H9 (cell line): ENCODE data around the gene ANGEL1. TPM values are rescaled to one million over a fixed set of nuclear protein-coding genes. Genes with fewer than 3 reads are reported as not detected.

ENCODE experiments used
- DNase-seq: peaks from one replicate; pipeline ENCODE4 v3.0.0-alpha.2; 2017
- H2AFZ ChIP-seq: one replicate; pipeline ENCODE4 v1.6.1; 2013; ENCODE audit warnings: mild to moderate bottlenecking, low read length, control low read depth, moderate library complexity
- H2AK5ac ChIP-seq: 2 replicates; pipeline ENCODE4 v1.6.1; 2013; ENCODE audit warnings: low read length, control low read depth, mixed read lengths; ENCODE audit not compliant: insufficient read length
- H2BK120ac ChIP-seq: one replicate; pipeline ENCODE4 v1.6.1; 2013; ENCODE audit warnings: low read depth, mild to moderate bottlenecking, low read length, control low read depth, inconsistent platforms; ENCODE audit not compliant: poor library complexity, severe bottlenecking
- H2BK12ac ChIP-seq: 2 replicates; pipeline ENCODE4 v1.6.1; 2013; ENCODE audit warnings: low read length, control low read depth, mixed read lengths, low read depth; ENCODE audit not compliant: insufficient read length
- H2BK15ac ChIP-seq: 2 replicates; pipeline ENCODE4 v1.6.1; 2013; ENCODE audit warnings: low read depth, low read length, control low read depth
- H2BK20ac ChIP-seq: one replicate; pipeline ENCODE4 v1.6.1; 2013; ENCODE audit warnings: low read depth, mild to moderate bottlenecking, low read length, control low read depth, inconsistent platforms; ENCODE audit not compliant: poor library complexity, severe bottlenecking
- H2BK5ac ChIP-seq: 2 replicates; pipeline ENCODE4 v1.6.1; 2013; ENCODE audit warnings: low read length, control low read depth, mixed read lengths; ENCODE audit not compliant: insufficient read length
- H3K14ac ChIP-seq: 2 replicates; pipeline ENCODE4 v1.6.1; 2013; ENCODE audit warnings: low read length, control low read depth; ENCODE audit not compliant: insufficient read depth
- H3K18ac ChIP-seq: 2 replicates; pipeline ENCODE4 v1.6.1; 2013; ENCODE audit warnings: low read depth, mild to moderate bottlenecking, mixed read lengths, low read length, control low read depth; ENCODE audit not compliant: insufficient read length
- H3K23ac ChIP-seq: 2 replicates; pipeline ENCODE4 v1.6.1; 2013; ENCODE audit warnings: low read length, control low read depth, mixed read lengths, low read depth; ENCODE audit not compliant: insufficient read length
- H3K23me2 ChIP-seq: 2 replicates; pipeline ENCODE4 v1.6.1; 2013; ENCODE audit warnings: low read depth, mild to moderate bottlenecking, mixed read lengths, low read length, control low read depth; ENCODE audit not compliant: insufficient read length, poor library complexity, severe bottlenecking
- H3K27ac ChIP-seq: 2 replicates; pipeline ENCODE4 v1.5.1; 2013; ENCODE audit warnings: low read length, control low read depth, mixed read lengths, low read depth; ENCODE audit not compliant: insufficient read length
- H3K27me3 ChIP-seq: 2 replicates; pipeline ENCODE4 v1.6.1; 2013; ENCODE audit warnings: low read length, control low read depth, inconsistent platforms; ENCODE audit not compliant: insufficient read depth
- H3K4ac ChIP-seq: 2 replicates; pipeline ENCODE4 v1.6.1; 2013; ENCODE audit warnings: low read depth, mild to moderate bottlenecking, control low read depth, inconsistent platforms, low read length, moderate library complexity
- H3K4me1 ChIP-seq: 2 replicates; pipeline ENCODE4 v1.6.1; 2013; ENCODE audit warnings: low read length, control low read depth, inconsistent platforms; ENCODE audit not compliant: insufficient read depth
- H3K4me2 ChIP-seq: 2 replicates; pipeline ENCODE4 v1.6.1; 2013; ENCODE audit warnings: low read length, control low read depth, mixed read lengths; ENCODE audit not compliant: insufficient read length, insufficient read depth
- H3K56ac ChIP-seq: 2 replicates; pipeline ENCODE4 v1.6.1; 2013; ENCODE audit warnings: low read depth, mild to moderate bottlenecking, mixed read lengths, low read length, control low read depth; ENCODE audit not compliant: insufficient read length
- H3K79me1 ChIP-seq: 2 replicates; pipeline ENCODE4 v1.6.1; 2013; ENCODE audit warnings: low read depth, mild to moderate bottlenecking, moderate library complexity, low read length, control low read depth, inconsistent platforms; ENCODE audit not compliant: insufficient read depth, poor library complexity, severe bottlenecking
- H3K79me2 ChIP-seq: 2 replicates; pipeline ENCODE4 v1.6.1; 2013; ENCODE audit warnings: low read length, control low read depth, inconsistent platforms; ENCODE audit not compliant: insufficient read depth
- H3K9ac ChIP-seq: 2 replicates; pipeline ENCODE4 v1.6.1; 2013; ENCODE audit warnings: low read length, control low read depth, mixed read lengths; ENCODE audit not compliant: insufficient read length; ENCODE audit errors: extremely low read depth
- H3K9me3 ChIP-seq: one replicate; pipeline ENCODE4 v1.6.1; 2013; ENCODE audit warnings: low read depth, low read length, inconsistent platforms; ENCODE audit not compliant: control insufficient read depth
- H3T11ph ChIP-seq: one replicate; pipeline ENCODE4 v1.6.1; 2013; ENCODE audit warnings: mild to moderate bottlenecking, low read length, control low read depth, inconsistent platforms
- H4K20me1 ChIP-seq: one replicate; pipeline ENCODE4 v1.6.1; 2013; ENCODE audit not compliant: control insufficient read depth, insufficient read length, insufficient read depth
- H4K5ac ChIP-seq: 2 replicates; pipeline ENCODE4 v1.6.1; 2013; ENCODE audit warnings: low read depth, mild to moderate bottlenecking, mixed read lengths, low read length, control low read depth; ENCODE audit not compliant: insufficient read length
- H4K8ac ChIP-seq: replicated peaks from 2 replicates; pipeline ENCODE4 v1.6.1; 2013; ENCODE audit warnings: low read length, control low read depth, mixed read lengths, low read depth; ENCODE audit not compliant: insufficient read length
- H4K91ac ChIP-seq: 2 replicates; pipeline ENCODE4 v1.6.1; 2013; ENCODE audit warnings: low read depth, mild to moderate bottlenecking, moderate library complexity, mixed read lengths, low read length, control low read depth; ENCODE audit not compliant: insufficient read length
- H3K27ac Mint-ChIP-seq, 3 experiments: 2 replicates in 2 of 3; 3 replicates in 1 of 3; pipeline ENCODE4 v1.8.0; 2020 to 2021; ENCODE audit warnings: mixed read lengths in 3 of 3, mild to moderate bottlenecking in 1 of 3, moderate library complexity in 1 of 3
- H3K27me3 Mint-ChIP-seq: 2 replicates; pipeline ENCODE4 v1.8.0; 2021; ENCODE audit warnings: low read depth, mild to moderate bottlenecking, moderate library complexity, mixed read lengths
- H3K36me3 Mint-ChIP-seq, 3 experiments: 2 replicates in 2 of 3; 3 replicates in 1 of 3; pipeline ENCODE4 v1.8.0; 2020 to 2021; ENCODE audit warnings: low read depth in 3 of 3, mixed read lengths in 3 of 3; ENCODE audit not compliant: insufficient read depth in 1 of 3
- H3K4me1 Mint-ChIP-seq, 2 experiments: 2 replicates each; pipeline ENCODE4 v1.8.0; 2020; ENCODE audit warnings: mixed read lengths in 2 of 2
- H3K4me3 Mint-ChIP-seq, 2 experiments: 2 replicates in 1 of 2; 3 replicates in 1 of 2; pipeline ENCODE4 v1.8.0; 2020 to 2021; ENCODE audit warnings: mild to moderate bottlenecking in 2 of 2, mixed read lengths in 2 of 2, moderate library complexity in 1 of 2
- H3K9me3 Mint-ChIP-seq, 2 experiments: 2 replicates in 1 of 2; 3 replicates in 1 of 2; pipeline ENCODE4 v1.8.0; 2020; ENCODE audit warnings: mild to moderate bottlenecking in 2 of 2, mixed read lengths in 2 of 2, moderate library complexity in 1 of 2
- WGBS: extraction: QIAGEN DNeasy Blood & Tissue Kit; methylation state at CpG from one replicate; pipeline ENCODE4 v1.1.7; 2013; ENCODE audit warnings: missing lambda C conversion rate, low lambda C conversion rate, mixed read lengths; ENCODE audit not compliant: insufficient read length; ENCODE audit errors: extremely low coverage; 5-methylcytosine and 5-hydroxymethylcytosine counted together
- total RNA-seq: library from RNA; stranded (reverse); gene quantifications from 2 replicates; pipeline ENCODE4 v1.2.1, GENCODE V29; 2021
- TF ChIP-seq, protein P1 (sequence below): fragments of 200-600 bp; sonication (generic); conservative IDR thresholded peaks from 3 replicates; pipeline ENCODE4 v1.8.0; 2021; ENCODE audit warnings: antibody characterized with exemption, mild to moderate bottlenecking

The ANGEL1 gene
- total RNA-seq, 1 experiment from 2014 or later = 21.5 TPM

DNA sequence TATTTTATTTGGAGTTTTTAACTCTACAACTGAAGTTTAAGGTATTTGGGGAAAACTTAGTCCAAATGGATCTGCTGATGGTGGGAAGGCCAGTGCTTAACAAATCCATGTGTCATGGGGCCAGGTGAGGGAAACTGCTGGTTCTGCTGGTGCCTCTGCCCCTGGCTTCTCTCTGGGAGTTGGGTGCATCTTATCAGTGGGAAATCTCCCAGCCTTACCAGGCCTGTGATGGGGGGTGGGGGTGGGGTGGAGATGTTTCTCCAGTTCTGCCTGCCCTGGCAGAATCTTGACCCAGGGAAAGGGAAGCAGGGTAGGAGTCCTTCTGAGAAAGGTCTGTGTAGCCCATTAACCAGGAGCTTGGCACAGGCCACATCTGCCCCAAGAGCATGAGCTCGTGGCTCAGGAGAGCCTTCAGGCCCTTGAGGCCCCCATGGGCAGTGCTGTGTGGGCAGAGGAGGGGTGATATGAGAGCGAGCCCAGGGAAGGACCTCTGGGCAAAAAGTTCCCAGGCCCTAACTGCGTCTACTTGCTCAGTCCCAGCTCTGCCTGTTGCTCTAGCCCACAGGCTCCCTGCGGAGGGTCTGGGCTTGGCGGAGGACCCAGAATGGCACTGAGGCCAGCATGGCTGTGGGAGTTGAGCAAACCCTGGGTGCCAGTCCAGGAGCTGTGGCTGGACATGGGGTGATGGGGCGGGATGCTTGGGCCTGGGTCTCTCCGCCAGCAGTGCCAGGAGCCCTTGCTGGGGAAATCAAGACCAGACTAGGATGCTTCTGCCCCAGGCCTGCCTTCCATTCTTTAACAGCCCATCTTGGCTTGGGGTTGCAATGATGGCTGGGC lies 33.2 kb downstream of the ANGEL1 start:
- H2BK120ac ChIP-seq = no peak overlapping the region
- no CpG with 5 or more reads among the region's 7 CpGs for WGBS
- no peak overlapping the region for H3K4me2 ChIP-seq
- Mint-ChIP-seq H3K4me1 (peaks cover 13 to 17% of the 10 kb centered on the region in 2 experiments), H3K27ac (peak overlapping the region in 1 of 3 experiments; percentile 44; a peak in 1 of 7 replicates), H3K27me3 (peaks cover 3% of the 10 kb centered on the region), H3K36me3 (peaks cover 10 to 23% (median 15%) of the 10 kb centered on the region in 3 experiments; a peak in 6 of 7 replicates), H3K9me3 (no peaks in the 10 kb centered on the region), H3K4me3 (no peak overlapping the region)
- H3K18ac ChIP-seq = no peak overlapping the region
- H3K9ac ChIP-seq = no peak overlapping the region
- H3K14ac ChIP-seq = no peak overlapping the region
- DNase-seq = peak; percentile 21
- H3K27me3 ChIP-seq = no peaks in the 10 kb centered on the region
- H2BK15ac ChIP-seq = no peak overlapping the region
- H4K91ac ChIP-seq = no peak overlapping the region
- H3T11ph ChIP-seq = no peak overlapping the region
- no peaks in the 10 kb centered on the region for H3K23me2 ChIP-seq
- no peaks in the 10 kb centered on the region for H3K4me1 ChIP-seq
- H4K20me1 ChIP-seq = no peaks in the 10 kb centered on the region
- H3K79me2 ChIP-seq = no peaks in the 10 kb centered on the region
- no peak overlapping the region for H2BK20ac ChIP-seq
- no peak overlapping the region for H3K23ac ChIP-seq
- H3K79me1 ChIP-seq = no peaks in the 10 kb centered on the region
- H2BK12ac ChIP-seq = no peak overlapping the region
- H3K27ac ChIP-seq = no peak overlapping the region
- no peak overlapping the region for H4K8ac ChIP-seq
- H3K4ac ChIP-seq = no peak overlapping the region
- no peak overlapping the region for H2AK5ac ChIP-seq
- no peak overlapping the region for H4K5ac ChIP-seq
- H3K56ac ChIP-seq = no peak overlapping the region
- TF ChIP-seq, protein P1, sequence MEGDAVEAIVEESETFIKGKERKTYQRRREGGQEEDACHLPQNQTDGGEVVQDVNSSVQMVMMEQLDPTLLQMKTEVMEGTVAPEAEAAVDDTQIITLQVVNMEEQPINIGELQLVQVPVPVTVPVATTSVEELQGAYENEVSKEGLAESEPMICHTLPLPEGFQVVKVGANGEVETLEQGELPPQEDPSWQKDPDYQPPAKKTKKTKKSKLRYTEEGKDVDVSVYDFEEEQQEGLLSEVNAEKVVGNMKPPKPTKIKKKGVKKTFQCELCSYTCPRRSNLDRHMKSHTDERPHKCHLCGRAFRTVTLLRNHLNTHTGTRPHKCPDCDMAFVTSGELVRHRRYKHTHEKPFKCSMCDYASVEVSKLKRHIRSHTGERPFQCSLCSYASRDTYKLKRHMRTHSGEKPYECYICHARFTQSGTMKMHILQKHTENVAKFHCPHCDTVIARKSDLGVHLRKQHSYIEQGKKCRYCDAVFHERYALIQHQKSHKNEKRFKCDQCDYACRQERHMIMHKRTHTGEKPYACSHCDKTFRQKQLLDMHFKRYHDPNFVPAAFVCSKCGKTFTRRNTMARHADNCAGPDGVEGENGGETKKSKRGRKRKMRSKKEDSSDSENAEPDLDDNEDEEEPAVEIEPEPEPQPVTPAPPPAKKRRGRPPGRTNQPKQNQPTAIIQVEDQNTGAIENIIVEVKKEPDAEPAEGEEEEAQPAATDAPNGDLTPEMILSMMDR = no peak
- no peaks in the 10 kb centered on the region for H3K9me3 ChIP-seq
- no peak overlapping the region for H2AFZ ChIP-seq
- no peak overlapping the region for H2BK5ac ChIP-seq
